Mesodermal cell (in vitro differentiated cells): ENCODE data around the gene ZFYVE28.

Source experiments
- H3K27ac ChIP-seq: 2 replicates; pipeline ENCODE4 v1.7.0; 2013; ENCODE audit warnings: mild to moderate bottlenecking, low read depth, low read length, moderate library complexity; ENCODE audit not compliant: severe bottlenecking
- H3K36me3 ChIP-seq: 2 replicates; pipeline ENCODE4 v1.7.1; 2013; ENCODE audit warnings: mild to moderate bottlenecking, low read length, moderate library complexity; ENCODE audit not compliant: control insufficient read depth, insufficient read depth
- H3K4me1 ChIP-seq: one replicate; pipeline ENCODE4 v1.7.1; 2013; ENCODE audit warnings: mild to moderate bottlenecking, low read length; ENCODE audit not compliant: insufficient read depth, control insufficient read depth, poor library complexity, severe bottlenecking
- H3K4me3 ChIP-seq: 2 replicates; pipeline ENCODE4 v1.7.0; 2013; ENCODE audit warnings: low read length, control low read depth, mild to moderate bottlenecking; ENCODE audit not compliant: insufficient read depth, poor library complexity, severe bottlenecking; ENCODE audit errors: extremely low read depth
- H3K9me3 ChIP-seq: 2 replicates; pipeline ENCODE4 v1.7.1; 2013; ENCODE audit warnings: mild to moderate bottlenecking, low read length, moderate library complexity; ENCODE audit not compliant: control insufficient read depth
- WGBS, 2 experiments: methylation state at CpG; one replicate each; pipeline ENCODE4 v1.1.5; 2013; ENCODE audit warnings: missing lambda C conversion rate in 2 of 2; ENCODE audit not compliant: insufficient coverage in 2 of 2; 5-methylcytosine and 5-hydroxymethylcytosine counted together

ZFYVE28 gene

GRCh38 chr4:2265113-2266110, 153.0 kb downstream of the ZFYVE28 start:
- peaks cover 15% of the 10 kb centered on the region for H3K4me1 ChIP-seq
- H3K27ac ChIP-seq = no peak overlapping the region
- WGBS, 2 experiments = 93 to 94% methylated on average over 9 to 11 of the region's 19 CpGs
- H3K36me3 ChIP-seq = peaks cover 2% of the 10 kb centered on the region
- no peaks in the 10 kb centered on the region for H3K9me3 ChIP-seq
- H3K4me3 ChIP-seq = no peak overlapping the region

GRCh38 chr4:2264481-2265041, 153.9 kb downstream of the ZFYVE28 start:
- H3K36me3 ChIP-seq = peaks cover 7% of the 10 kb centered on the region
- 82 to 85% methylated on average over 5 of the region's 6 CpGs for WGBS, 2 experiments
- peaks cover 21% of the 10 kb centered on the region for H3K4me1 ChIP-seq
- no peak overlapping the region for H3K4me3 ChIP-seq
- no peaks in the 10 kb centered on the region for H3K9me3 ChIP-seq
- H3K27ac ChIP-seq = no peak overlapping the region

GRCh38 chr4:2263926-2264321, 154.5 kb downstream of the ZFYVE28 start:
- H3K9me3 ChIP-seq = no peaks in the 10 kb centered on the region
- 73 to 81% methylated on average over 2 to 4 of the region's 6 CpGs for WGBS, 2 experiments
- H3K27ac ChIP-seq = no peak overlapping the region
- H3K36me3 ChIP-seq = peaks cover 10% of the 10 kb centered on the region
- peaks cover 23% of the 10 kb centered on the region for H3K4me1 ChIP-seq
- no peak overlapping the region for H3K4me3 ChIP-seq

- Histone ChIP-seq H3K27ac (peak overlapping the region; percentile 87), H3K9me3 (no peaks in the 10 kb centered on the region), H3K36me3 (peaks cover 18% of the 10 kb centered on the region), H3K4me3 (peak overlapping the region; percentile 57), H3K4me1 (peaks cover 18% of the 10 kb centered on the region)
- 63 to 64% methylated on average over 7 to 10 of the region's 13 CpGs for WGBS, 2 experiments
These were observed 155.5 kb downstream of the ZFYVE28 start for GRCh38 chr4:2262944-2263250.

- no peaks in the 10 kb centered on the region for H3K9me3 ChIP-seq
- H3K27ac ChIP-seq = peak overlapping the region; percentile 87
- WGBS, 2 experiments = 1 to 3% methylated on average over 73 to 96 of the region's 98 CpGs
- peaks cover 18% of the 10 kb centered on the region for H3K4me1 ChIP-seq
- peaks cover 24% of the 10 kb centered on the region for H3K36me3 ChIP-seq
- peak overlapping the region; percentile 83 for H3K4me3 ChIP-seq
These were observed 156.1 kb downstream of the ZFYVE28 start for GRCh38 chr4:2262145-2262943.

GRCh38 chr4:2261853-2262144, 156.6 kb downstream of the ZFYVE28 start, which contains the start of gene MXD4:
Gene MXD4, minus strand, starts transcription at chr4:2262109. Its CDS starts 129 bp downstream, at chr4:2261980.
- WGBS, 2 experiments = 0% methylated on average over 21 to 32 of the region's 46 CpGs

GRCh38 chr4:2261110-2261852, 157.2 kb downstream of the ZFYVE28 start:
- peaks cover 18% of the 10 kb centered on the region for H3K4me1 ChIP-seq
- peak overlapping the region; percentile 78 for H3K27ac ChIP-seq
- H3K9me3 ChIP-seq = no peaks in the 10 kb centered on the region
- H3K4me3 ChIP-seq = peak overlapping the region; percentile 83
- peaks cover 31% of the 10 kb centered on the region for H3K36me3 ChIP-seq
- WGBS, 2 experiments = 1 to 2% methylated on average over 53 to 69 of the region's 91 CpGs

More at GRCh38 chr4:2261853-2262144, 156.6 kb downstream of the ZFYVE28 start, which contains the start of gene MXD4:
- H3K9me3 ChIP-seq = no peaks in the 10 kb centered on the region
- H3K36me3 ChIP-seq = peaks cover 29% of the 10 kb centered on the region
- H3K27ac ChIP-seq = peak within 1 kb of the TSS; percentile 87
- peaks cover 18% of the 10 kb centered on the region for H3K4me1 ChIP-seq
- peak within 1 kb of the TSS; percentile 83 for H3K4me3 ChIP-seq

- peaks cover 34% of the 10 kb centered on the region for H3K36me3 ChIP-seq
- WGBS, 2 experiments = 79 to 80% methylated on average over 17 to 21 of the region's 23 CpGs
- H3K27ac ChIP-seq = no peak overlapping the region
- H3K9me3 ChIP-seq = no peaks in the 10 kb centered on the region
- H3K4me1 ChIP-seq = peaks cover 18% of the 10 kb centered on the region
- H3K4me3 ChIP-seq = peak overlapping the region; percentile 83
These were observed 157.9 kb downstream of the ZFYVE28 start for GRCh38 chr4:2260344-2261109.

- Histone ChIP-seq H3K36me3 (peaks cover 42% of the 10 kb centered on the region), H3K27ac (no peak overlapping the region), H3K4me1 (peaks cover 18% of the 10 kb centered on the region), H3K4me3 (peak overlapping the region; percentile 83), H3K9me3 (no peaks in the 10 kb centered on the region)
- WGBS, 2 experiments = 92 to 95% methylated on average over 10 to 13 of the region's 15 CpGs
These were observed 158.7 kb downstream of the ZFYVE28 start for GRCh38 chr4:2259541-2260343.
